HG02840 (cell line): ENCODE measurements around the gene TRDN.
"Not testable (repeated sequence)": the region's sequence is repeated elsewhere in the genome, so short reads cannot be mapped to it uniquely, and the experiment has no call there.

Source experiments
- ATAC-seq: cut with Tn5 transposase; IDR thresholded peaks from one replicate; pipeline ENCODE4 v1.9.1; 2021; ENCODE audit warnings: mild to moderate bottlenecking, moderate library complexity, moderate number of reproducible peaks; ENCODE audit not compliant: unreplicated experiment, low FRiP score

TRDN gene

GRCh38 chr6:123332070-123332469, 304.7 kb downstream of the TRDN start:
- no peak for ATAC-seq

- ATAC-seq: no peak
These were observed 307.4 kb downstream of the TRDN start for GRCh38 chr6:123329337-123329736.

- ATAC-seq: no peak
These were observed 313.1 kb downstream of the TRDN start for GRCh38 chr6:123323452-123324329.

GRCh38 chr6:123321020-123321419, 315.7 kb downstream of the TRDN start:
- no peak for ATAC-seq

- no peak for ATAC-seq
These were observed 319.9 kb downstream of the TRDN start for GRCh38 chr6:123316733-123317323.

- not testable (repeated sequence) for ATAC-seq
These were observed 322.3 kb downstream of the TRDN start for GRCh38 chr6:123314459-123314858.

GRCh38 chr6:123309130-123309529, 327.6 kb downstream of the TRDN start:
- ATAC-seq: no peak

- no peak for ATAC-seq
These were observed 330.4 kb downstream of the TRDN start for GRCh38 chr6:123306334-123306733.

- ATAC-seq: no peak
These were observed 341.1 kb downstream of the TRDN start for GRCh38 chr6:123295672-123296071.

- ATAC-seq: no peak
These were observed 341.6 kb downstream of the TRDN start for GRCh38 chr6:123295181-123295580.

GRCh38 chr6:123288649-123289048, 348.1 kb downstream of the TRDN start:
- no peak for ATAC-seq

- no peak for ATAC-seq
These were observed 360.2 kb downstream of the TRDN start for GRCh38 chr6:123276546-123276980.

- no peak for ATAC-seq
These were observed 372.8 kb downstream of the TRDN start for GRCh38 chr6:123263981-123264380.

GRCh38 chr6:123240626-123241025, 396.1 kb downstream of the TRDN start:
- no peak for ATAC-seq

GRCh38 chr6:123233336-123233735, 403.4 kb downstream of the TRDN start:
- ATAC-seq: no peak

- not testable (repeated sequence) for ATAC-seq
These were observed 409.0 kb downstream of the TRDN start for GRCh38 chr6:123227789-123228188.

GRCh38 chr6:123226398-123226797, 410.4 kb downstream of the TRDN start:
- no peak for ATAC-seq

- no peak for ATAC-seq
These were observed 412.7 kb downstream of the TRDN start for GRCh38 chr6:123224077-123224476.

- ATAC-seq: no peak
These were observed 413.3 kb downstream of the TRDN start for GRCh38 chr6:123223461-123223860.

GRCh38 chr6:123215211-123215610, 421.5 kb downstream of the TRDN start:
- ATAC-seq: no peak

- no peak for ATAC-seq
These were observed 422.3 kb downstream of the TRDN start for GRCh38 chr6:123214433-123214832.

GRCh38 chr6:123213921-123214320, 422.8 kb downstream of the TRDN start:
- no peak for ATAC-seq
